ENCODE data around the gene UBE3D. TPM values are rescaled to one million over a fixed set of nuclear protein-coding genes. Genes with fewer than 3 reads are reported as not detected.

The UBE3D gene
- total RNA-seq, 1 experiment from 2014 or later = 10.7 TPM

GRCh38 chr6:83071023-83071422 lies 5.4 kb upstream of the UBE3D start:
- no peak overlapping the region for H2BK120ac ChIP-seq (ENCODE audit: low read depth, low read length, poor library complexity, severe bottlenecking)
- no peak overlapping the region for H3K56ac ChIP-seq (ENCODE audit: insufficient read length, low read depth, low read length)
- H3K14ac ChIP-seq (ENCODE audit: insufficient read depth, low read length) = no peak overlapping the region
- Mint-ChIP-seq H3K27ac (peak overlapping the region; percentile 80 to 93 (median 87)), H3K9me3 (no peaks in the 10 kb centered on the region; a peak in 1 of 5 replicates), H3K4me1 (peaks cover 42% of the 10 kb centered on the region in 2 experiments), H3K27me3 (ENCODE audit: low read depth) (no peaks in the 10 kb centered on the region), H3K4me3 (no peak overlapping the region; a peak in 1 of 5 replicates), H3K36me3 (ENCODE audit: insufficient read depth in 1 of 3, low read depth in 3 of 3) (peaks cover 2 to 9% (median 7%) of the 10 kb centered on the region in 3 experiments; a peak in 6 of 7 replicates)
- H3K4me2 ChIP-seq (ENCODE audit: insufficient read depth, insufficient read length, low read length) = no peak overlapping the region
- no peak overlapping the region for H2BK12ac ChIP-seq (ENCODE audit: insufficient read length, low read depth, low read length)
- no peak overlapping the region for H3K4ac ChIP-seq (ENCODE audit: low read depth, low read length)
- no peak overlapping the region for H4K5ac ChIP-seq (ENCODE audit: insufficient read length, low read depth, low read length)
- H3K18ac ChIP-seq (ENCODE audit: insufficient read length, low read depth, low read length) = no peak overlapping the region
- no peak overlapping the region for H3K9ac ChIP-seq (ENCODE audit: extremely low read depth, insufficient read length, low read length)
- no peak overlapping the region for H4K8ac ChIP-seq (replicated peaks; ENCODE audit: insufficient read length, low read depth, low read length)
- no peak overlapping the region for H2BK20ac ChIP-seq (ENCODE audit: low read depth, low read length, poor library complexity, severe bottlenecking)
- no peaks in the 10 kb centered on the region for H3K9me3 ChIP-seq (ENCODE audit: control insufficient read depth, low read depth, low read length)
- no CpG with 5 or more reads among the region's 4 CpGs for WGBS (ENCODE audit: extremely low coverage, insufficient read length, low lambda C conversion rate)
- no peaks in the 10 kb centered on the region for H3K27me3 ChIP-seq (ENCODE audit: insufficient read depth, low read length)
- no peak for DNase-seq
- no peaks in the 10 kb centered on the region for H3K4me1 ChIP-seq (ENCODE audit: insufficient read depth, low read length)
- no peak overlapping the region for H2BK5ac ChIP-seq (ENCODE audit: insufficient read length, low read length)
- no peak overlapping the region for H3K23ac ChIP-seq (ENCODE audit: insufficient read length, low read depth, low read length)
- H4K91ac ChIP-seq (ENCODE audit: insufficient read length, low read depth, low read length) = no peak overlapping the region
- no peak overlapping the region for H3T11ph ChIP-seq (ENCODE audit: low read length)
- no peak overlapping the region for H2AFZ ChIP-seq (ENCODE audit: low read length)
- no peaks in the 10 kb centered on the region for H4K20me1 ChIP-seq (ENCODE audit: control insufficient read depth, insufficient read depth, insufficient read length)
- H2AK5ac ChIP-seq (ENCODE audit: insufficient read length, low read length) = no peak overlapping the region
- H3K23me2 ChIP-seq (ENCODE audit: insufficient read length, low read depth, low read length, poor library complexity, severe bottlenecking) = peaks cover 5% of the 10 kb centered on the region
- H3K27ac ChIP-seq (ENCODE audit: insufficient read length, low read depth, low read length) = no peak overlapping the region
- no peak overlapping the region for H2BK15ac ChIP-seq (ENCODE audit: low read depth, low read length)
- H3K79me1 ChIP-seq (ENCODE audit: insufficient read depth, low read depth, low read length, poor library complexity, severe bottlenecking) = no peaks in the 10 kb centered on the region
- TF ChIP-seq, protein P1, sequence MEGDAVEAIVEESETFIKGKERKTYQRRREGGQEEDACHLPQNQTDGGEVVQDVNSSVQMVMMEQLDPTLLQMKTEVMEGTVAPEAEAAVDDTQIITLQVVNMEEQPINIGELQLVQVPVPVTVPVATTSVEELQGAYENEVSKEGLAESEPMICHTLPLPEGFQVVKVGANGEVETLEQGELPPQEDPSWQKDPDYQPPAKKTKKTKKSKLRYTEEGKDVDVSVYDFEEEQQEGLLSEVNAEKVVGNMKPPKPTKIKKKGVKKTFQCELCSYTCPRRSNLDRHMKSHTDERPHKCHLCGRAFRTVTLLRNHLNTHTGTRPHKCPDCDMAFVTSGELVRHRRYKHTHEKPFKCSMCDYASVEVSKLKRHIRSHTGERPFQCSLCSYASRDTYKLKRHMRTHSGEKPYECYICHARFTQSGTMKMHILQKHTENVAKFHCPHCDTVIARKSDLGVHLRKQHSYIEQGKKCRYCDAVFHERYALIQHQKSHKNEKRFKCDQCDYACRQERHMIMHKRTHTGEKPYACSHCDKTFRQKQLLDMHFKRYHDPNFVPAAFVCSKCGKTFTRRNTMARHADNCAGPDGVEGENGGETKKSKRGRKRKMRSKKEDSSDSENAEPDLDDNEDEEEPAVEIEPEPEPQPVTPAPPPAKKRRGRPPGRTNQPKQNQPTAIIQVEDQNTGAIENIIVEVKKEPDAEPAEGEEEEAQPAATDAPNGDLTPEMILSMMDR (conservative IDR thresholded peaks at IDR 0.05) = no peak
- 0 out of 2 replicates have a peak, but pooled peaks cover 1% of the 10 kb centered on the region for H3K79me2 ChIP-seq (ENCODE audit: insufficient read depth, low read length)

All from H9 (cell line).